ENCODE results near the gene GPR146.

Gene GPR146

GRCh38 chr7:1012004-1012715 lies 32.2 kb upstream of the GPR146 start:
- no peak for DNase-seq

DNA sequence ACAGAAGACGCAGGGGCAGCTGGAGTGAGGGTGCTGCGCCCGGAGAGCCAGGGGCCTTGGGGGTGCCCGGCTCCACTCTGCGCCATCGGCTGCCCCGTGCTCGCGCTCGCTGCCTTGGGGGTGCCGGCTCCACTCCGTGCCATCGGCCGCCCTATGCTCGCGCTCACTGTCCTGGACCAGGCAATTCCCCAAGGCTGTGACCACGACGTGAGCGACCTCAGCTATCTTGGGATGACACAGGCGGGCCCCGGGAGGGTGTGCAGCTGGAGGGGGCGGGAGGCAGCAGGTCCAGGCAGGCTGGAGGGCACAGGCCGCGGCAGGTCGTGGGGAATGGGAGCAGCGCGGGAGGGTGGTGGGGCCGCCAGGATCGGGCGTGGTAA lies 31.6 kb upstream of the GPR146 start:
- DNase-seq = no peak

GRCh38 chr7:1013581-1013980 lies 30.8 kb upstream of the GPR146 start:
- DNase-seq = no peak

GRCh38 chr7:1014681-1015080 lies 29.7 kb upstream of the GPR146 start:
- no peak for DNase-seq

DNA sequence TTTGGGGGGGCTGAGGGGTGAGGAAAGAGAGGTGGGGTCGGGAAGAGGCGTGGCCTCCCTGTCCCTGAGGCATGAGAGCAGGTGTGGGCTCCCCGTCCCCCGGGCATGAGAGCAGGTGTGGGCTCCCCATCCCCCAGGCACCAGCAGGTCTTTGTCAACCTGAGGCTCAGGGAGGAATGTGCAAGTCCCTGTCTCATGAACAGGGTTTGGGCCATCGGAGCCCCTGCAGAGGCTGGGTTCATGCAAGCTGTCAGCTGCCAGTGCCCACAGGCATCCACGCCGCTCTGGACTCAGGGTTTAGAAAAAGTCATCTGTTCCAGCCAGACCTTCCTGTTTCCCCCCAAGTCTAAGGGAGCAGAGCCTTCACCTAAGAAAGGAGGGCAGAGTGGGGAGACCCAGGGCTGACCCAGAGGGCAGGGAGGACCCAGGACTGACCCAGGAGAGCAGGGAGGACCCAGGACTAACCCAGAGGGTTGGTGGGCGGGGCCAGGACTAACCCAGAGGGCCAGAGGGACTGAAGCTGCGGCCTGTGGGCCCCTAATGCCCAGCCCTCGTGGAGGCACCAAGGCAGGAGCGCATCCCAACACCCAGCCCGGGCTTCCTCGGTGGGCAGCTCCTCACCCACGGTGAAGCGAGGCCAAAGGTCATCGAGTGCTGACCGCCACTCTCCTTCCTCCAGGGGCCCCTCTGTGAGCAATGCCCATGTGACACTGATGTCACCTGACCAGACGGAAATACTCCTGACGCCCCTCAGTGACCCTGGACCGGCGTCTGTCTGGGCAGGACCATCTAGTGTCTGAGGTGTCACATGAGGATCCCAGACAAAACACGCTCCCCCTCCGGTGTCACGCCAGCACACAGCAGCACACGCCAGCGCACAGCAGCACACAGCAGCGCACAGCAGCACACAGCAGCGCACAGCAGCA lies 28.9 kb upstream of the GPR146 start:
- DNase-seq = no peak

- no peak for DNase-seq
Observed at GRCh38 chr7:1016577-1017531, 27.5 kb upstream of the GPR146 start.

GRCh38 chr7:1017586-1018333 lies 26.6 kb upstream of the GPR146 start:
- no peak for DNase-seq

DNA sequence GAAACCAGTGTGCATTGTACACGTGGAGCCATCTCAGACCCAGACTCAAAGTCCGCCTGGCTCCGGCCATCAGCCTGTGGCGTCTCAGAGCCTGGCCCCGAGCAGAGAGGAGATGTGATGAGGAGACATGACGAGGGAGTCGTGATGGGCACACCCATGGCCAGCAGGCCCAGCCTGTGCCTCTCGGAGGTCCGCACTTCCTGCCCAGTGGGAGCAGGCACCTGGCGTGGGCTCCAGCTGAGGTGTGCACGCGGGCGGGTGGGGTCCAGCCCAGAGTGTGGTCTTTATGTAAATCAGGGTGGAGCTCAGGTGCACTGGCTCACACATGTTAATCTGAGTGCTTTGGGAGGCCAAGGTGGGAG lies 26.0 kb upstream of the GPR146 start:
- no peak for DNase-seq

DNA sequence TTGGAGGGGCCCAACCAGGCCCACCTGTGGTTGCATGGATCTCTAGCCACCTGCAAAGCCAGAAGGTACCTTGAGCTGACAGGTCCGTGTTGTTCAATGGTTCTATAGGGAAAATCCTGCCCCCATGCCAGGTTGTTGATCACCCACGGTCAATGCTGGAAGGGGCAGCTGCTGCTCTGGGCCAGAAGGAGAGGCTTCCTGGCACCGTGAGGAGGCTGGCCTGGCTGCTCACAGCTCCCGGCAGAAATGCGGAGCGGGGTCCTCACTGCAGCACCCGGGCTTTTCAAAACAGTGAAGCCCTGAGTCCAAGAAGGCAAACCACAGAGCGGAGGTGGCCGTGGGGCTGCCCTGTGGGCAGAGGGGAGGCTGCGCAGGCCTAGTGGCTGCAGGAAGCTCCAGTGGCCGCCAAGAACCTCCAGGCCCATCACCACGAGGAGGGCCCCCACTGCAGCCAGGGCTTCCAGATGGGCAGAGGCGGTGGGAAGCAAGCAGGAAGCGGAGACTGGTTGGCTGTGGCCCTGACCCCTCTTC lies 25.0 kb upstream of the GPR146 start:
- no peak for DNase-seq

DNA sequence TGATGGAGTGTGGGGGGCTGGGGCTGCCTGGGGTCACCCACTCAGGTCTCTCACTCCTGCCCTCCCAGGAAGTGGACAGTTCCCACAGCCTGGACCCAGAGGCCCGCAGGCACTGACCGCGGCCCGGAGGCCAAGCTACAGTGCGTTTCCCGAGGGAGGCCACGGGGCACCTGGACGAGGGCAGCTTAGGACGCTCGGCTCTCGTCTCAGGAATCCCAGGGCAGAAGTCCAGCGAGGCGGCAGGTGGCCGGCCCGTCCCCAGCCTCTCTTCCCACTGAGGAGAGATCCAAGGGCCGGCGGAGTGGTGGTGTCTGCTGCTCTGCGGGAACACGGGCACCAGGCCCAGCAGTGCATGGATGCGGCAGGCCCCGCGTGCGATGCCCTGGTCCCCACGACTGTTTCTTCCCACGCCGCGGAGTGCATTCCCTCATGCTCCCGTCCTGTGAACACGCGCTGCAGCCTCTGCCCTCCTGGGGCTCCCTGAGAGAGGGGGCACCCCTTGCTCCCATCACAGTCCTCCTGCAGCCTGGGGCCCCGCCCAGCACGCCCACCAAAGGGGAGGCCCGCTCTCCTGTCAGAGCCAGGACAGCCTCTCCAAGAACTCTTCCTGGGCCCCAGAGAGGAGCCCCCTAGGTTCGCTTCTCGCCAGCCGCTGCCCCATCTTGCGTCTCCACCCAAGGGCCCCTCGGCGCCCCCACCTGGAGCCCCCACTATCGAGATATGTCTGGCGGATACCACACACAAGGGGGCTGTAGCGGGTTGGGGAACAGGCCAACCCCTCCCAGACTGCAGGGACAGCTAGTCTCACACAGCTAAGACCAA lies 24.3 kb upstream of the GPR146 start:
- no peak for DNase-seq

DNA sequence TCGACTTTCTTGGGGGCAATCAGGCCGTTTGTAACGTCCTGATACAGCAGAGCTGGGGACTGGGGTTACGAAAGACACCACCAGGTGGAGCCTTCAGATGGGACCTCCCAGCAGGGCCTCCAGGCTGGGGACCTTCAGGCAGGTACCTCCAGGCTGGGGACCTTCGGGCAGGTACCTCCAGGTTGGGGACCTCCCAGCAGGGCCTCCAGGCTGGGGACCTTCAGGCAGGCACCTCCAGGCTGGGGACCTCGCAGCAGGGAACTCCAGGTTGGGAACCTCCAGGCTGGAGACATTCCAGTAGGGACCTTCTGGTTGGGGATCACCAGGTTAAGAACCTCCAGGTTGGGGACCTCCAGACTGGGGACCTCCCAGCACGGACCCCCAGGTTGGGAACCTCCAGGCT lies 23.5 kb upstream of the GPR146 start:
- DNase-seq = no peak

GRCh38 chr7:1021366-1021765 lies 23.0 kb upstream of the GPR146 start:
- DNase-seq = no peak

- DNase-seq = no peak
Observed at GRCh38 chr7:1021931-1022330, 22.4 kb upstream of the GPR146 start.

DNA sequence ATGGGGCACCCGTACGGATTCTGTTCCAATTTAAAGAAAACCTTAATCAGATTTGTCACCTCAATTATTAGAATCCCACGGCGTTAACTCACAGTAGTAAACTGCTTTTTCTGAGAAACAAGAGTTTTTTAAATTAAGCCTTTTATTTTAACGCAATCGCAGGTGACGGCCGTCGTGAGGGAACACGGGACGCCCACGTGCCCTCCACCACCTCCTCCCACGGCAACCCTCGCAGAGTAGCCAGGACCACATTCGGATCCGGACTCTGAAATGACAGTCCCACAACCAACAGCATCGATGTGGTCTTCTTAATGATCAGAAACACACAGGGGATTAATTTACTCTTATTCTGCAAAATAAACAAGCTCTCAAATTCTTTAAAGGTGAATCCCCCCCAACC lies 22.0 kb upstream of the GPR146 start:
- DNase-seq = no peak

DNA sequence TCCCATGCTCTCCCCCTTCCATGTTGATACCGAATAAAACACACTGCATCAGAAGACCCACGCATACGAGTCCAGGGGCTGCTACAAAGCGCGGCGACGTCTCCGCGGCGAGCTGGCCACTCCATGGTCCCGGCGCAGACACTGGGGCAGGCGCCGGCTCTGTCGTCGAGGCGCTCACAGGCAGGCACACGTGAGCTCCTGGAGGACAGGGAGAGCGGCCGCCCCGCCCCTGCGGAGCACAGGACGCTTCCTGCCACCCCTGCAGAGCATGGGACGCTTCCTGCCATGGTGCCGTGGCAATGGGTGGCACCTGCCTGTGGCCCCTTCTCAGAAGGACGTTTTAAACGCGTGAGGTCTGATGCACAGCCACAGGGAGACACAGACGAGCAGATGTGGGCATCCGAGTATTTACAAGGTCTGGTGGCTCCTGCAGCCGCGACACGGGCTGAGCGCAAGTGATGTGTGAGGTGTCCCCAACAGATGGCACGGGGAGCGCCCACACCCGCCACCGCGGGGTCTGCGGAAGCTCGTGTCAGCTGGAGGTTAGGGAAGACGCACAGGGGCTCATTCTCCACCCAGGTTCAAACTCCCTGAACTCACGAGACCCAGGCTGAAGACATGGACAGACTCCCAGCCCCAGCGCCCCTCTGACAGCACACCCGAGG lies 21.4 kb upstream of the GPR146 start:
- DNase-seq = no peak

GRCh38 chr7:1024331-1024841 lies 20.0 kb upstream of the GPR146 start:
- DNase-seq = no peak

- no peak for DNase-seq
Observed at GRCh38 chr7:1024876-1025742, 19.2 kb upstream of the GPR146 start.

- DNase-seq = no peak
Observed at GRCh38 chr7:1025743-1026581, 18.4 kb upstream of the GPR146 start.
